Activated naive CD4-positive, alpha-beta T cell treated with anti-CD3 and anti-CD28 coated beads, Interleukin-2, amount 50 U/mL, for 24 hours (primary cell): ENCODE measurements around the gene RXRA.

ENCODE experiments used
- H3K27ac Mint-ChIP-seq: one replicate; pipeline ENCODE4 v1.8.0; 2021; ENCODE audit warnings: mild to moderate bottlenecking, mixed read lengths
- H3K27me3 Mint-ChIP-seq: one replicate; pipeline ENCODE4 v1.8.0; 2021; ENCODE audit warnings: mixed read lengths
- H3K36me3 Mint-ChIP-seq: one replicate; pipeline ENCODE4 v1.8.0; 2021; ENCODE audit warnings: mixed read lengths
- H3K4me1 Mint-ChIP-seq: one replicate; pipeline ENCODE4 v1.8.0; 2021; ENCODE audit warnings: mixed read lengths
- H3K4me3 Mint-ChIP-seq: one replicate; pipeline ENCODE4 v1.8.0; 2021; ENCODE audit warnings: mild to moderate bottlenecking, mixed read lengths
- H3K9me3 Mint-ChIP-seq: one replicate; pipeline ENCODE4 v1.8.0; 2021; ENCODE audit warnings: mixed read lengths

Gene RXRA

DNA sequence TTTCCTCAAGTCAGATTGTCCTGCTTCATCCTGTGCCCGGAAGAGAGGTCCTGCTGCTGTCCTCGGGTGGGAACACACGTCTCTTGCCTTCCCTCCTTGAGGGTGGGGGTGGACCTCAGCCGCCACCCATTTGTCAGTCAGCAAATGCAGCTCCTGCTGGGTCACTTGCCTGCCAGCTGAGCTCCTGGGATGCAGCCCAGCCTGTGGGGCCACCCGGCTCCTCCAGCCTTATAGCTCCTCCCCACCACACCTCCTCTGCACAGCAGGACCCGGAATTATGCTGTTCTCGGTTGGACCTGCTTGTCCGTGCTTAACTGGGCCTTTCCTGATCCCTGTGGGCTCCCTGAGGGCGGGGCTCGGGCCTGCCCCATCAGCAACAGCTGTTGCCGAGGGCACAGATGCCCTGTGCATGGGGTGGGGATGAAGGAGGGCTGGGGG is 52.7 kb downstream of the RXRA start:
- Mint-ChIP-seq H3K4me1 (peaks cover 16% of the 10 kb centered on the region), H3K36me3 (no peaks in the 10 kb centered on the region), H3K9me3 (no peaks in the 10 kb centered on the region), H3K27ac (no peak overlapping the region), H3K27me3 (no peaks in the 10 kb centered on the region), H3K4me3 (no peak overlapping the region)

DNA sequence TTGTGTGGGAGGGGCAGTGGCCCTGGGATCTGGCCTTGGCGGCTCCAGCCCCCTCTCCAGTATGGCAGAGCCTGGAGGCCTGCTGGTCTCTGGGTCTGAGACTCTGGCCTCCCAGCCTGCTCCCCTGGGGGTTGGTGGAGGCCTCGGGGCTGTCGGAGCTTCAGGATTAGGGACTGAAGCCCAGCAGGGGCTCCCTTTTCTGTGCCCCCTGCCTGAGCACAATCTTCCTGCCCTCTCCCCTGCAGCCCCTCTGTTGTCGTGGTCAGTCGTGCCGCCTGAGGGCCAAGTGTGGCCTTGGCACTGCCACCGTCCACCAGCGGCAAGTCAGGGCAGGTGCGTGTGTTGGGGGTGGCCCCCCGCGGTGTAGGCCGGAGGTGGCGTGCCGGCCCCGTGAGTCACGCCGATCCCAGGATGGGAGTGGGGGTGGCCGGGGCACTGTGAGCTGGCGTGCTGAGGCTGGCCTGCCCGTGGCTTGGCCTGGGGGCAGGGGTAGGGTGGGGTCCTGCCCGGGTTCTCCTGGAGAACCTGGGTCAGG is 53.6 kb downstream of the RXRA start:
- Mint-ChIP-seq H3K9me3 (no peaks in the 10 kb centered on the region), H3K4me1 (peaks cover 16% of the 10 kb centered on the region), H3K36me3 (no peaks in the 10 kb centered on the region), H3K27me3 (no peaks in the 10 kb centered on the region), H3K4me3 (no peak overlapping the region), H3K27ac (no peak overlapping the region)

DNA sequence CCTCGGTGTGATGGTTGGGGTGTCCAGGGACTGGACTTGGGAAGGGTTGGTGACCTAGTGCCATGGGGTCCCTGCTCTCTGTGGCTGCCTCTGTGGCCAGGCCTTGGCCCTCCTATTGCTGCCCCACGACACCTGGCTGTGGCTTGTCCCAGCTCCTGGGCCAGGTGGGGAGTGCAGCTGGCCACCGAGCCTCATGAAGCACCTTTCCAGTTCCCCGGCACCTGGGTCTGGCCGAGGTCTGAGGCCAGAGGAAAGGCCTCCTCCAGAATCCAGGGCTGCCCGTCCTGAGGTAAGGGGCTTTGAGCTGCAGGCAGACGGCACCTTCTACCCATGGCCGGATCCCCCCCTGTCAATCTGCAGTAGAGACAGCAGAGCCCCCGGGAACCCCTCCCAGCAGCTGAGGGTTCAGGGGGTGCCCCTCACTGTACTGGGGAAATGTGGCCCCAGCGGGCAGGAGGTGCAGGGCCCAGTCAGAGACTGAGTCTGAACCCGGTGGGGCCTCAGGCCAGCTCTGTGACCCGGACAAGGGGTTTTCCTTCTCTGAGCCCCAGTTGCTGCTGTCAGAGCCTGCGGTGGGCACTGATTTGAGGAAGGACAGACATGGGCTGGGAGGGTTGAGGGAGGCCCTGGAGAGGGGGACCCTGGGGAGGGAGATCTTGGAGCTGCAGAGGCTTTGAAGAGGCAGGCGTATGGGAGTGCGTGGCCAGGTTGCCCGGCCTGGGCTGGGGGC is 54.5 kb downstream of the RXRA start:
- H3K4me3 Mint-ChIP-seq: no peak overlapping the region
- no peaks in the 10 kb centered on the region for H3K27me3 Mint-ChIP-seq
- peaks cover 16% of the 10 kb centered on the region for H3K4me1 Mint-ChIP-seq
- no peaks in the 10 kb centered on the region for H3K36me3 Mint-ChIP-seq
- H3K9me3 Mint-ChIP-seq: no peaks in the 10 kb centered on the region
- no peak overlapping the region for H3K27ac Mint-ChIP-seq

DNA sequence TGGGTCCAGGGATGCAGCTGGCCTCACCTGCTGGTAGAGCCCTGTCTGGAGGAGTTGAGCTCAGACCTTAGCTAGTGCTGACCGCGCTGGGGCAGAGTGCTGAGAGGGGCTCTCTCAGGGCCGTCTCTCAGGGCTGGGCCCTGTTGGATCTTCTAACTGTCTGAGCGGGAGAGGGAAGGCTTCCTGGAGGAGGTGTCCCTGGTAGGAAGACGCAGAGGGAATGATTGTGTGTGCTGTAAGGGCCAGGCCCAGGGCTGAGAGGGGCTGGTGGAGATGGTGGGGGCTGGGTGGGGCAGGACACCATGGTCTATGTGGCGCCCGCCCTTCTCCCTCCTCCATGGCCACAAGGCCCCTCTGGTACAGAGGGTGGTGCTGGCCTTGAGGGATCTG is 55.0 kb downstream of the RXRA start:
- no peaks in the 10 kb centered on the region for H3K9me3 Mint-ChIP-seq
- no peak overlapping the region for H3K4me3 Mint-ChIP-seq
- H3K36me3 Mint-ChIP-seq: no peaks in the 10 kb centered on the region
- H3K4me1 Mint-ChIP-seq: peaks cover 16% of the 10 kb centered on the region
- no peaks in the 10 kb centered on the region for H3K27me3 Mint-ChIP-seq
- no peak overlapping the region for H3K27ac Mint-ChIP-seq

- Mint-ChIP-seq H3K27ac (no peak overlapping the region), H3K27me3 (no peaks in the 10 kb centered on the region), H3K36me3 (no peaks in the 10 kb centered on the region), H3K4me1 (peaks cover 16% of the 10 kb centered on the region), H3K4me3 (no peak overlapping the region), H3K9me3 (no peaks in the 10 kb centered on the region)
These were observed 55.6 kb downstream of the RXRA start for GRCh38 chr9:134381671-134382516.

- no peak overlapping the region for H3K4me3 Mint-ChIP-seq
These were observed 56.5 kb downstream of the RXRA start for GRCh38 chr9:134382733-134383132.

DNA sequence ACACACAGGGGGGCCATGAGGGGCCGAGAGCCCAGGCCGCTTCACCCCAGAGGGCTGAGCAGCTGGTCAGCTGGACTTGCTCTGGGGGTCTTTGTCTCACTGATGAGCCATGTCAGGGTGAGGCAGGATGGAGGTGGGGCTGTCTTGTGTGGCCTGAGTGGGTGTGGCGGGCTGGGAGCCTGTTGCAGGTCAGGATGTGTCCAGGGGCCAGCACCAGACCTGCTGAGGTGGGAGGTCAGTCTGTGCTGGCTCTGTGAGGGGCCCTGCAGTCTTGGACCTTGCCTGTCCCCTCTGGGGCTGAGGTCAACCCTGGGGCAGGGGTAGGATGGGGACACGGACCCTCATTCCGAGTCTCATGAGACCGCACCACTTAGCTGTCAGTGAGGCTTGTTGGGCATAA is 56.9 kb downstream of the RXRA start:
- no peaks in the 10 kb centered on the region for H3K9me3 Mint-ChIP-seq
- peaks cover 16% of the 10 kb centered on the region for H3K4me1 Mint-ChIP-seq
- H3K4me3 Mint-ChIP-seq: no peak overlapping the region
- H3K36me3 Mint-ChIP-seq: no peaks in the 10 kb centered on the region
- no peaks in the 10 kb centered on the region for H3K27me3 Mint-ChIP-seq
- no peak overlapping the region for H3K27ac Mint-ChIP-seq

More at GRCh38 chr9:134382733-134383132, 56.5 kb downstream of the RXRA start:
- Mint-ChIP-seq H3K4me1 (peaks cover 16% of the 10 kb centered on the region), H3K9me3 (no peaks in the 10 kb centered on the region), H3K27ac (no peak overlapping the region), H3K36me3 (no peaks in the 10 kb centered on the region), H3K27me3 (no peaks in the 10 kb centered on the region)

- no peaks in the 10 kb centered on the region for H3K36me3 Mint-ChIP-seq
These were observed 58.7 kb downstream of the RXRA start for GRCh38 chr9:134384811-134385479.

GRCh38 chr9:134385915-134386314 is 59.7 kb downstream of the RXRA start:
- H3K27ac Mint-ChIP-seq: no peak overlapping the region
- H3K9me3 Mint-ChIP-seq: no peaks in the 10 kb centered on the region
- H3K4me3 Mint-ChIP-seq: no peak overlapping the region
- no peaks in the 10 kb centered on the region for H3K36me3 Mint-ChIP-seq
- peaks cover 25% of the 10 kb centered on the region for H3K4me1 Mint-ChIP-seq
- no peaks in the 10 kb centered on the region for H3K27me3 Mint-ChIP-seq

More at GRCh38 chr9:134384811-134385479, 58.7 kb downstream of the RXRA start:
- H3K27ac Mint-ChIP-seq: no peak overlapping the region
- H3K9me3 Mint-ChIP-seq: no peaks in the 10 kb centered on the region
- H3K4me1 Mint-ChIP-seq: peaks cover 16% of the 10 kb centered on the region
- no peak overlapping the region for H3K4me3 Mint-ChIP-seq
- H3K27me3 Mint-ChIP-seq: no peaks in the 10 kb centered on the region

GRCh38 chr9:134386951-134387831 is 60.9 kb downstream of the RXRA start:
- H3K4me1 Mint-ChIP-seq: peaks cover 23% of the 10 kb centered on the region
- no peak overlapping the region for H3K27ac Mint-ChIP-seq
- no peaks in the 10 kb centered on the region for H3K9me3 Mint-ChIP-seq
- H3K36me3 Mint-ChIP-seq: no peaks in the 10 kb centered on the region
- H3K27me3 Mint-ChIP-seq: no peaks in the 10 kb centered on the region
- H3K4me3 Mint-ChIP-seq: no peak overlapping the region

GRCh38 chr9:134388289-134388808 is 62.1 kb downstream of the RXRA start:
- Mint-ChIP-seq H3K27ac (no peak overlapping the region), H3K36me3 (no peaks in the 10 kb centered on the region), H3K4me1 (peaks cover 27% of the 10 kb centered on the region), H3K9me3 (no peaks in the 10 kb centered on the region), H3K4me3 (no peak overlapping the region), H3K27me3 (no peaks in the 10 kb centered on the region)

GRCh38 chr9:134388976-134389375 is 62.7 kb downstream of the RXRA start:
- no peaks in the 10 kb centered on the region for H3K27me3 Mint-ChIP-seq
- no peak overlapping the region for H3K4me3 Mint-ChIP-seq
- no peaks in the 10 kb centered on the region for H3K36me3 Mint-ChIP-seq
- peaks cover 32% of the 10 kb centered on the region for H3K4me1 Mint-ChIP-seq
- no peak overlapping the region for H3K27ac Mint-ChIP-seq
- no peaks in the 10 kb centered on the region for H3K9me3 Mint-ChIP-seq

- H3K36me3 Mint-ChIP-seq: no peaks in the 10 kb centered on the region
- no peak overlapping the region for H3K27ac Mint-ChIP-seq
- peaks cover 35% of the 10 kb centered on the region for H3K4me1 Mint-ChIP-seq
- no peaks in the 10 kb centered on the region for H3K27me3 Mint-ChIP-seq
- no peak overlapping the region for H3K4me3 Mint-ChIP-seq
- no peaks in the 10 kb centered on the region for H3K9me3 Mint-ChIP-seq
These were observed 63.4 kb downstream of the RXRA start for GRCh38 chr9:134389642-134390041.

DNA sequence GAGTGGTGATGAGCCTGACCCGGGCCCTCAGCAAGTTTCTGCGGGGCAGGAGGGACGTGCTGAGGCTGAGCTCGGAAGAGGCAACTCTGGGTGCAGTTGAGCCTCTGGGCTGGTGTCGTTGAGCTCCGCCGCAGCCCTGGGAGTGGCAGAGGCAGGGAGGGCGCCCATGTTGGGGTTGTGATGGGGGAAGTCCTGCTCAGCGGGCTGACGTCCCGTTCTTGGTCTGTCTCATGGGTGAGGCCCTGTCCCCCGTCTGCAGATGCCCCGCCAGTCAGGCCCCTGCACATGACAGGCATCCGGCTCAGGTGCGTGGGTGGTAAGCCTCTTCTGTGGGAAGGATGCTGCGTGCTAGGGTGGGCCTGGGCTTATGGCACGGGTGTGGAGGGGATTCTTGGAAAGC is 64.3 kb downstream of the RXRA start:
- H3K4me3 Mint-ChIP-seq: peak overlapping the region; percentile 76
- H3K27me3 Mint-ChIP-seq: no peaks in the 10 kb centered on the region
- peaks cover 35% of the 10 kb centered on the region for H3K4me1 Mint-ChIP-seq
- H3K36me3 Mint-ChIP-seq: no peaks in the 10 kb centered on the region
- no peak overlapping the region for H3K27ac Mint-ChIP-seq
- H3K9me3 Mint-ChIP-seq: no peaks in the 10 kb centered on the region

GRCh38 chr9:134390947-134391318 is 64.7 kb downstream of the RXRA start:
- Mint-ChIP-seq H3K4me1 (peaks cover 36% of the 10 kb centered on the region), H3K36me3 (no peaks in the 10 kb centered on the region), H3K9me3 (no peaks in the 10 kb centered on the region)

More at GRCh38 chr9:134390947-134391318, 64.7 kb downstream of the RXRA start:
- Mint-ChIP-seq H3K27ac (no peak overlapping the region), H3K27me3 (no peaks in the 10 kb centered on the region), H3K4me3 (peak overlapping the region; percentile 76)
